HK-2 (cell line): ENCODE measurements around the gene RNF169.

Experiments
- DNase-seq: peaks from one replicate; pipeline ENCODE4 v3.0.0-alpha.2; 2018; ENCODE audit not compliant: unreplicated experiment

The RNF169 gene

DNA sequence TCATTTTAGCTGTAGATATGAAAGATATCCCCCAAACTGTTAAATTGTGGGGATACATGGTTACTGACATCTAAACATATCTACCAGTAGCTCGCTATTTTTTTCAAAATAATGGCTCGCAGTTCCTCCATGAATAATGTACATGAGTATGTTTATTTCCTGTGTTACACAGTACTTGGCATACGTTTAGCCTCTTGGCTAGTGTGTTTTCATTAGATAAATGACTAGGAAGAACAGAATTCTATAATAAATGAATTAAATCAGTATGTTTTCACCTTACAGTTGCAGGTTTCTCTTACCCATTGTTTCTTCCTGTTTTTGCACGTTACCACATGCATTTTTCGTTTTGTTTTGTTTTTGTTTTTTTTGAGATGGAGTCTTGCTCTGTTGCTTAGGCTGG lies 21.8 kb downstream of the RNF169 start:
- no peak for DNase-seq

- DNase-seq = no peak
Measured at GRCh38 chr11:74771139-74771538, 22.5 kb downstream of the RNF169 start.

GRCh38 chr11:74773476-74773875 lies 24.8 kb downstream of the RNF169 start:
- no peak for DNase-seq

- no peak for DNase-seq
Measured at GRCh38 chr11:74775762-74776161, 27.1 kb downstream of the RNF169 start.

DNA sequence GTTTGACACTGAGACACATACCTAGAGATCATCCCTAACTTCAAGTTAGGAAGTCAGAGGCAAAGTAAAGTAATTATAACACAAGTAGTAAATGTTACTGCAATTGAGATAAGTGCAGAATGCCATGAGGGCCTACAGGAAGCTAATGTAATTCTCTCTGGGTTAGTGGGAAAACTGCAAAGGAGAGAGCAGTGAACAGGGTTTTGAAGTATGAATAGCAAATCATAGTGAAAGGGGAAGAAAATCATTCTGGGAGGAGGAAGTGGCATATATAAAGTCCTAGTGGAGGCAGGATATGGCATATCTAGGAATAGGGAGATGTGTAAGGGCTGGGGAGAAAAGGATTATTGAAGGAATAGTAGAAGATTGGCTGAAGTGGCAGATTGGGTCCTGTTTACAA lies 27.9 kb downstream of the RNF169 start:
- no peak for DNase-seq

DNA sequence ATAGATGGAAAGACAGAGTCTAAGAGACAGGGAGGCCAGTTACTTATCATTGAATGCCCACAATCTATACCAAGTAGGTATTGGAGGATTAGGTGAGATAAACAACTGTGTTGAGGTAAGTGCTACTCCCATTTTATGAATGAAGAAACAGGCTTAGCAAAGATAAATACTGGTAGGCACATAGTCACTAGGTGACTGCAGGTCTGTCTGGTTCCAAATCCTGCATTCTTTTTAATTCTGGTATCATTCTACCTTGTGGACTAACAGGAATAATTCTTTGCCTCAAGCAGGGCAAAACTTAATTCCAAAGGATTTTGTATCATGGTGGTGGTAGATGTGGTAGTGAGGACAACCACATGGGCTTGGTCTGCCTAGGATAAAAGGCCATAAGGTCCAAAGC lies 28.4 kb downstream of the RNF169 start:
- DNase-seq = no peak

- no peak for DNase-seq
Measured at GRCh38 chr11:74777877-74778276, 29.2 kb downstream of the RNF169 start.

GRCh38 chr11:74778581-74778980 lies 29.9 kb downstream of the RNF169 start:
- no peak for DNase-seq

- no peak for DNase-seq
Measured at GRCh38 chr11:74780248-74781005, 31.8 kb downstream of the RNF169 start.

GRCh38 chr11:74783241-74783871 lies 34.7 kb downstream of the RNF169 start:
- DNase-seq = no peak

DNA sequence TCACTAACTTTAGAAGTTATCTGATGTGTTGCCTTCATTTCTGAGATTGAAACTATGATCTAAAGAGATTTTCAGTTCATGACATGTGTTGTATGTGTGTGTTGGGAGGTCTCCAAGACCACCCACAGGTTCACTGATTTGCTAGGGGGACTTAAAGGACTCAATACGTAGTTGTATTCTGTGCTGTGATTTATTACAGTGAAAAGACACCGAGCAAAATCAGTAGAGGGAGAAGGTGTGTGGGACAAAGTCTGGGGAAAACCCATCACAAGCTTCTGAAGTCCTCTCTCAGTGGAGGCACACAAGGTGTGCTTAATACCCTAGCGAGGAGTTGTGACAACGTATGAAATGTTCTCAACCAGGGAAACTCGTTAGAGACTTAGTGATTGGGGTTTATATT lies 35.6 kb downstream of the RNF169 start:
- DNase-seq = no peak

DNA sequence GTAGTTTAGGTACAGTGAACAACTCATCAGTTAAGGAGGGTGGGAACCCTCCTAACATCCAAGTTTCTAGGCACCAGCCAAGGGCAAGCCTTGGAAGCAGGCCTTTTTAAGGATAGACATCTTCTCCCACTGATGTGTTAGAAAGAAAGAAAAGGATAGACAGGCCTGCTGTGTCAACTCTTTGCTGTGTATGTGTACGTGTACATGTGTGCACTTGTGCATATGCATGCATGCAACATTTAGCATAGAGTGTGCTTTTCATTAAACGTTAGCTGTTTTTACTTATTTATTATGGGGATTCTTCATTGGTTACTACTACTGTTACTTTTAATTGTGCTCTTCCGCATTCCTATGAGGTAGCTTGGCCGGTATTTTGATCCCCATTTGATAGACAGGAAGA lies 36.1 kb downstream of the RNF169 start:
- no peak for DNase-seq

DNA sequence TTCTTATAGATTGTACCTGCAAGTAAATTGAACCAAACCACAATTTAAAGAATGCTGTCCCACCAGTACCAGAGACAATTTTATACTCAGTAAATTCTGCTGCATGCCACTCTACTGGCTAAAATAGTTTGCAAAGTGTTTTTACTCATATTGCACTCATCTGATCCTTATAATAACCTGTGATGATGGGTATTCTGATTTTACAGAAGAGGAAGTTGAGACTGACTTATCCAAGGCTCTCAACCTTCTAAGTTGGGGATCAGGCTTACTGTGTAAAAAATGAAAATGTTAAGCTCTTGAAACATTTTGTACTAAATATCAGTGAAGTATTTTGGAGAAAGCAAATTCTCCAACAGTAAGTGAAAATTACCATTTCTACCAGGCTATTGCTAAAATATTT lies 37.9 kb downstream of the RNF169 start:
- no peak for DNase-seq

GRCh38 chr11:74791333-74792100 lies 42.9 kb downstream of the RNF169 start:
- no peak for DNase-seq

DNA sequence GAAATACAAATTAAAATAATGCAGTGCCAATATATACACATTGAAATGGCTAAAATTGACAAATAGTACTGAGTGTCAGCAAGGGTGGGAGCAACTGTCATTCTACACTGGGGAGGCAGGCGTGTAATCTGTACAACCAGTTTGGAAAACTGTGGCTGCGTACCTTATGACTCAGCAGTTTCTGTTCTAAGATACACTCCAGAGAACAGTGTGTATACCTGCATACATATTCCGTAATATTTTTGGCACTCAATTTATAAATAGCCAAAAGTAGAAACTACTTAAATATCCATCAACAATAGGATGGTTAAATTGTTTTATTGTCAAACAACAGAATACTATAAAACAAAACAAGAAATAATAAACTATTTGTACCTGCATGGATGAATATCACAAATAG lies 57.6 kb downstream of the RNF169 start:
- no peak for DNase-seq

DNA sequence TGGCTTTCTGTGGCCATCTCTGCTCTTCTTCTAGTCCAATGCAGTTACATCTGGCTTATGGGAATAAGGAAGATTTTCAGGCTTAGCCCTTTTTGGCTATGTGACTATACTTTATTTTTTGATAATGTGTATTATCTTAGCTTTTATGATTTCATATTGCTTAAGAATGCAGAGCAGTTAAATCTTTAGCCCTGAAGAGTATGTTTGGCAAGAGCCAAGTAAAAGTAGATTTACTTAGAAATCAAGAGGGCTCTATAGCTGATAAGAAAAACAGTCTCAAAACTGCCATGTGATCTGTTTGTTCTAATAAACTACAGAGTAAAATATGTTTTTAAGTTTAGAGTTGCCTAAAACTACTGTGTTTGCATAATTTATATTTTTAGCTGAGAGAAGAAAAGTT lies 61.2 kb downstream of the RNF169 start:
- DNase-seq = no peak

GRCh38 chr11:74815966-74816365 lies 67.3 kb downstream of the RNF169 start:
- DNase-seq = no peak

DNA sequence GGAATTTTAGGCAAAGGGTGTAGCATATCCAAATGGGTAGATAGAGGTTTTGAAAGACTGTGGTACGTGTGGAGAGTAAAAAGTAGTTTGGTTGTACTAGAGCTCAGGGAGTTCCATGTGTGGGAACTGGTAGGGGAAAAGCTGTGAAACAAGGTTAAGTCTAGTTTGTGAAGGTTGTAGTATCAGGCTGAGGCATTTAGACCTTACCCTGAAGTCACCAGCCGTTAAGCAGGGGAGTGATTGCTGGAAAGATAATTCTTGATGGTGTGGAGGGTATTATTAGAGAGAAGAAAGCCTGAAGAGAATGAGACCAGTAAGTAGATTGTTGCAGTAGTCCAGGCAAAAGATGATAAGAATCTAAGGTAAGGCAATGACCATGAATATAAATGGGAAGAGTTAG lies 68.0 kb downstream of the RNF169 start:
- no peak for DNase-seq

DNA sequence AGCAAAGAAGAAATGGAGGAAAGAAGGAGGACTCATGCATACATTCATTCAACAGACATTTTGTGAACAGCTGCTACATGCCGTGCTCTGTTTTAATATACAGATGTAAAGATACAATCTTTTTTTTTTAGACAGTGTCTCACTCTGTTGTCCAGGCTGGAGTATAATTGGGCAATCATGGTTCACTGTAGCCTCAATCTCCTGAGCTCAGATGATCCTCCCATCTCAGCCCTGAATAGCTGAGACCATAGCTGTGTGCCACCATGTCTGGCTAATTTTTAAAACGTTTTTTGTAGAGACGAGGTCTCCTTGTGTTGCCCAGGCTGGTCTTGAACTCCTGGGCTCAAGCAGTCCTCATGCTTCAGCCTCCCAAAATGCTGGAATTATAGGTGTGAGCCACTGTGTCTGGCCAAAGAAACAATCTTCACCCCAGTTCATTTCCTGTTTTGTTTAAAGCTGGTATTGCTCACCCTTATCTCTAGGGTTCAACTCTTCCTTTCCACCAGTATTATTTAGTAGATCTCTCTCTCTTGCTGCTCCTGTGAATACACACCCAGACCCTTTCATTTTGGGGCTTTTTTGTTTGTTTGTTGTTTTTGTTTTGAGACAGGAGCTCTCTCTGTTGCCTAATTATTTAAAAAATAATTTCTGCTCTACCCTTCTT lies 69.8 kb downstream of the RNF169 start:
- no peak for DNase-seq

GRCh38 chr11:74819400-74819799 lies 70.8 kb downstream of the RNF169 start:
- DNase-seq = no peak

- DNase-seq = no peak
Measured at GRCh38 chr11:74820763-74821162, 72.1 kb downstream of the RNF169 start.

GRCh38 chr11:74822170-74822569 lies 73.5 kb downstream of the RNF169 start:
- no peak for DNase-seq
